K562 (cell line): Measurements from ENCODE around the gene IFNGR2.

Experiments
- EZH2 ChIP-seq: IDR thresholded peaks from 2 replicates; pipeline ENCODE4 v1.6.1; 2012; ENCODE audit warnings: low read depth, mild to moderate bottlenecking, inconsistent platforms, low read length, borderline replicate concordance
- IRF9 ChIP-seq: fragments of 450-650 bp; IDR thresholded peaks from 2 replicates; pipeline ENCODE4 v1.6.1; 2016; ENCODE audit warnings: missing biosample characterization, missing genetic modification characterization
- MXI1 ChIP-seq: IDR thresholded peaks from 2 replicates; pipeline ENCODE4 v1.6.1; 2011; ENCODE audit warnings: low read depth, mild to moderate bottlenecking, improper control_type of control experiment, low read length

- no peak for TF ChIP-seq MXI1
- no peak for TF ChIP-seq EZH2
- no peak for TF ChIP-seq IRF9 (tag)
Measured at GRCh38 chr21:33430858-33431257, 27.6 kb downstream of the IFNGR2 start.
